HL-60 (cell line): Measurements from ENCODE around the gene IFRD2.
"Not testable (repeated sequence)": the region's sequence is repeated elsewhere in the genome, so short reads cannot be mapped to it uniquely, and the experiment has no call there.

ENCODE experiments used
- DNase-seq, 2 experiments: peaks; one replicate each; pipeline ENCODE4 v3.0.0-alpha.2; 2010 to 2020; ENCODE audit warnings: low read depth in 1 of 2, low spot score in 1 of 2
- H3K27ac ChIP-seq: fragments of 250-450 bp; sonication (Bioruptor Pico); replicated peaks from 2 replicates; pipeline ENCODE4 v1.5.1; 2020; ENCODE audit warnings: mild to moderate bottlenecking, moderate library complexity
- H3K27me3 ChIP-seq: fragments of 250-450 bp; sonication (Bioruptor Pico); 2 replicates; pipeline ENCODE4 v1.5.1; 2021; ENCODE audit warnings: mild to moderate bottlenecking, moderate library complexity; ENCODE audit not compliant: insufficient read depth, poor library complexity, severe bottlenecking
- H3K4me3 ChIP-seq: replicated peaks from 2 replicates; pipeline ENCODE4 v1.5.1; 2011; ENCODE audit warnings: mild to moderate bottlenecking, control low read depth, low read length; ENCODE audit not compliant: insufficient read depth
- CTCF ChIP-seq: IDR thresholded peaks from one replicate; pipeline ENCODE4 v1.5.1; 2011; ENCODE audit warnings: low read length, control low read depth, inconsistent platforms; ENCODE audit not compliant: insufficient read depth
- GABPA ChIP-seq: IDR thresholded peaks from 2 replicates; pipeline ENCODE4 v1.6.1; 2012; ENCODE audit warnings: low read depth
- POLR2AphosphoS5 ChIP-seq: IDR thresholded peaks from 2 replicates; pipeline ENCODE4 v1.6.1; 2012; ENCODE audit warnings: low read depth
- SPI1 ChIP-seq: IDR thresholded peaks from 2 replicates; pipeline ENCODE4 v1.6.1; 2012; ENCODE audit warnings: low read depth, mild to moderate bottlenecking, borderline replicate concordance
- TF ChIP-seq, protein P1 (sequence below): IDR thresholded peaks from 2 replicates; pipeline ENCODE4 v1.6.1; 2012; ENCODE audit warnings: low read depth; ENCODE audit not compliant: insufficient replicate concordance

The IFRD2 gene

GRCh38 chr3:50245831-50246516, 46.3 kb downstream of the IFRD2 start:
- peak in 1 of 2 experiments; percentile 89 for DNase-seq
- Histone ChIP-seq H3K27ac (peak overlapping the region; percentile 74), H3K27me3 (no peaks in the 10 kb centered on the region), H3K4me3 (peak overlapping the region; percentile 41)
- peak; percentile 82; the same call in 1 of the 2 replicates for TF ChIP-seq SPI1
- TF ChIP-seq GABPA = no peak; the same call in 1 of the 2 replicates
- TF ChIP-seq POLR2AphosphoS5 = peak; percentile 44
- TF ChIP-seq CTCF = peak; percentile 71

GRCh38 chr3:50245251-50245745, 46.9 kb downstream of the IFRD2 start:
- no peak for DNase-seq
- no peak overlapping the region for H3K4me3 ChIP-seq
- H3K27ac ChIP-seq = peak overlapping the region; percentile 74
- H3K27me3 ChIP-seq = no peaks in the 10 kb centered on the region
- no peak for TF ChIP-seq POLR2AphosphoS5
- TF ChIP-seq CTCF = no peak
- TF ChIP-seq, protein P1, sequence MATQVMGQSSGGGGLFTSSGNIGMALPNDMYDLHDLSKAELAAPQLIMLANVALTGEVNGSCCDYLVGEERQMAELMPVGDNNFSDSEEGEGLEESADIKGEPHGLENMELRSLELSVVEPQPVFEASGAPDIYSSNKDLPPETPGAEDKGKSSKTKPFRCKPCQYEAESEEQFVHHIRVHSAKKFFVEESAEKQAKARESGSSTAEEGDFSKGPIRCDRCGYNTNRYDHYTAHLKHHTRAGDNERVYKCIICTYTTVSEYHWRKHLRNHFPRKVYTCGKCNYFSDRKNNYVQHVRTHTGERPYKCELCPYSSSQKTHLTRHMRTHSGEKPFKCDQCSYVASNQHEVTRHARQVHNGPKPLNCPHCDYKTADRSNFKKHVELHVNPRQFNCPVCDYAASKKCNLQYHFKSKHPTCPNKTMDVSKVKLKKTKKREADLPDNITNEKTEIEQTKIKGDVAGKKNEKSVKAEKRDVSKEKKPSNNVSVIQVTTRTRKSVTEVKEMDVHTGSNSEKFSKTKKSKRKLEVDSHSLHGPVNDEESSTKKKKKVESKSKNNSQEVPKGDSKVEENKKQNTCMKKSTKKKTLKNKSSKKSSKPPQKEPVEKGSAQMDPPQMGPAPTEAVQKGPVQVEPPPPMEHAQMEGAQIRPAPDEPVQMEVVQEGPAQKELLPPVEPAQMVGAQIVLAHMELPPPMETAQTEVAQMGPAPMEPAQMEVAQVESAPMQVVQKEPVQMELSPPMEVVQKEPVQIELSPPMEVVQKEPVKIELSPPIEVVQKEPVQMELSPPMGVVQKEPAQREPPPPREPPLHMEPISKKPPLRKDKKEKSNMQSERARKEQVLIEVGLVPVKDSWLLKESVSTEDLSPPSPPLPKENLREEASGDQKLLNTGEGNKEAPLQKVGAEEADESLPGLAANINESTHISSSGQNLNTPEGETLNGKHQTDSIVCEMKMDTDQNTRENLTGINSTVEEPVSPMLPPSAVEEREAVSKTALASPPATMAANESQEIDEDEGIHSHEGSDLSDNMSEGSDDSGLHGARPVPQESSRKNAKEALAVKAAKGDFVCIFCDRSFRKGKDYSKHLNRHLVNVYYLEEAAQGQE = no peak
- no peak for TF ChIP-seq GABPA
- no peak for TF ChIP-seq SPI1

DNA sequence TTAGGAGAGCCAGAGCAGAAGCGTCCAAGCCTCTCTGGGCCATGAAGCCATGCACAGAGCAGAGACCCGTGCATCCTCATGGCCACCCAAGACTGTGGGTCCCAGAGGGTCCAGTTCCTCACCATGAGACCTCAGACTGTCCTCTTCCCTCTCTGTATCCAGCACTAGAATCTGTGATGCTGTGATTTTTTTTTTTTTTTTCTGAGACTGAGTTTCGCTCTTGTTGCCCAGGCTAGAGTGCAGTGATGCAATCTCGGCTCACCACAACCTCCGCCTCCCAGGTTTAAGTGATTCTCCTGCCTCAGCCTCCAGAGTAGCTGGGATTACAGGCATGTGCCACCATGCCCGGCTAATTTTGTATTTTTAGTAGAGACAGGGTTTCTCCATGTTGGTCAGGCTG, 47.4 kb downstream of the IFRD2 start:
- H3K27me3 ChIP-seq, H3K4me3 ChIP-seq: not testable (repeated sequence)
- peak in 1 of 2 experiments; percentile 55 for DNase-seq
- H3K27ac ChIP-seq = peak overlapping the region; percentile 39

- TF ChIP-seq CTCF (no peak), POLR2AphosphoS5 (no peak)
- H3K27ac ChIP-seq = peak overlapping the region; percentile 93
- H3K27me3 ChIP-seq = no peaks in the 10 kb centered on the region
- DNase-seq = no peak
- peak overlapping the region; percentile 24; the same call in 1 of the 2 replicates for H3K4me3 ChIP-seq
These were observed 48.7 kb downstream of the IFRD2 start for GRCh38 chr3:50243543-50243895.

- peak overlapping the region; percentile 24; the same call in 1 of the 2 replicates for H3K4me3 ChIP-seq
- H3K27ac ChIP-seq = peak overlapping the region; percentile 93
- DNase-seq = peak; percentile 85 to 99
- no peaks in the 10 kb centered on the region for H3K27me3 ChIP-seq
- peak; percentile 99 for TF ChIP-seq SPI1
- peak; percentile 92 for TF ChIP-seq POLR2AphosphoS5
- TF ChIP-seq CTCF = no peak
These were observed 49.2 kb downstream of the IFRD2 start for GRCh38 chr3:50242851-50243542.
